H1 (cell line): ENCODE results near the gene DNAJC17. TPM values are rescaled to one million over a fixed set of nuclear protein-coding genes. Genes with fewer than 3 reads are reported as not detected.

Experiments used
- CTCF ChIA-PET: fragments of 300-600 bp; sonication (Branson Sonifier 250); formaldehyde crosslinking; loops from one replicate; lab custom pipeline; 2021; ENCODE audit not compliant: partially characterized antibody; lab: Charles Lee
- POLR2A ChIA-PET: fragments of 300-600 bp; sonication (Branson Sonifier 250); formaldehyde crosslinking; loops from one replicate; lab custom pipeline; 2021; ENCODE audit warnings: inconsistent platforms; ENCODE audit not compliant: partially characterized antibody; lab: Charles Lee
- DNase-seq, 2 experiments: peaks; one replicate each; pipeline versions ENCODE4 v3.0.0 to v3.0.0-alpha.2; 2010 to 2022; ENCODE audit warnings: low spot score in 2 of 2, low read depth in 1 of 2, mixed read lengths in 1 of 2
- FAIRE-seq: peaks from 2 replicates; lab custom pipeline; 2011; peaks lifted over from hg19 to GRCh38; lab: Jason Lieb, UNC
- H2AFZ ChIP-seq: 2 replicates; pipeline ENCODE4 v1.8.1; 2012; ENCODE audit warnings: low read length, inconsistent platforms
- H2AK5ac ChIP-seq: 2 replicates; pipeline ENCODE4 v1.6.1; 2013; ENCODE audit warnings: low read depth, low read length
- H2BK120ac ChIP-seq: replicated peaks from 2 replicates; pipeline ENCODE3; 2013; ENCODE audit warnings: low read depth, low read length, inconsistent platforms
- H2BK12ac ChIP-seq: 2 replicates; pipeline ENCODE4 v1.6.1; 2013; ENCODE audit warnings: low read depth, low read length
- H2BK15ac ChIP-seq: 2 replicates; pipeline ENCODE4 v1.6.1; 2013; ENCODE audit warnings: low read length
- H2BK20ac ChIP-seq: 2 replicates; pipeline ENCODE4 v1.6.1; 2013; ENCODE audit warnings: low read length
- H2BK5ac ChIP-seq: 2 replicates; pipeline ENCODE4 v1.6.1; 2013; ENCODE audit warnings: low read depth, low read length
- H3K14ac ChIP-seq: 2 replicates; pipeline ENCODE4 v1.6.1; 2013; ENCODE audit warnings: inconsistent platforms; ENCODE audit not compliant: insufficient read length
- H3K18ac ChIP-seq: 2 replicates; pipeline ENCODE4 v1.6.1; 2013; ENCODE audit warnings: low read length; ENCODE audit errors: extremely low read depth
- H3K23ac ChIP-seq: 2 replicates; pipeline ENCODE4 v1.6.1; 2013; ENCODE audit warnings: inconsistent platforms; ENCODE audit not compliant: insufficient read length
- H3K23me2 ChIP-seq: 2 replicates; pipeline ENCODE4 v1.6.1; 2013; ENCODE audit warnings: low read depth, low read length
- H3K27ac ChIP-seq: 2 replicates; pipeline ENCODE4 v1.6.1; 2011; ENCODE audit warnings: low read depth, low read length, inconsistent platforms
- H3K27me3 ChIP-seq, 4 experiments: replicated peaks in 1 of 4; 1 replicate in 1 of 4; 2 replicates in 3 of 4; pipeline versions ENCODE4 v1.6.1 to v1.8.1; 2011 to 2013; ENCODE audit warnings: low read length in 3 of 4, mild to moderate bottlenecking in 3 of 4, inconsistent platforms in 2 of 4, mixed read lengths in 2 of 4, moderate library complexity in 1 of 4; ENCODE audit not compliant: control insufficient read depth in 3 of 4, insufficient read depth in 3 of 4; ENCODE audit errors: extremely low read depth in 1 of 4
- H3K36me3 ChIP-seq, 4 experiments: 2 replicates each; pipeline versions ENCODE4 v1.6.1 to v1.8.1; 2011 to 2013; ENCODE audit warnings: mild to moderate bottlenecking in 4 of 4, low read length in 3 of 4, moderate library complexity in 2 of 4, control low read depth in 1 of 4, inconsistent platforms in 1 of 4; ENCODE audit not compliant: insufficient read depth in 4 of 4, control insufficient read depth in 2 of 4
- H3K4ac ChIP-seq: replicated peaks from 2 replicates; pipeline ENCODE3; 2013; ENCODE audit warnings: low read length, low read depth, mixed read lengths, inconsistent platforms; ENCODE audit not compliant: insufficient read length
- H3K4me1 ChIP-seq, 4 experiments: replicated peaks in 1 of 4; 1 replicate in 1 of 4; 2 replicates in 3 of 4; pipeline versions ENCODE4 v1.6.1 to v1.8.1; 2011 to 2013; ENCODE audit warnings: low read length in 3 of 4, inconsistent platforms in 2 of 4, mixed read lengths in 1 of 4; ENCODE audit not compliant: insufficient read depth in 4 of 4, control insufficient read depth in 3 of 4
- H3K4me2 ChIP-seq, 2 experiments: 2 replicates each; pipeline versions ENCODE4 v1.6.1 to v1.8.1; 2011 to 2013; ENCODE audit warnings: low read depth in 2 of 2, low read length in 2 of 2, control low read depth in 1 of 2, inconsistent platforms in 1 of 2, mild to moderate bottlenecking in 1 of 2; ENCODE audit not compliant: insufficient read depth in 1 of 2
- H3K4me3 ChIP-seq, 4 experiments: fragments of 200-600, 300-600 bp in 1 of 4; sonication (generic), shearing (Covaris generic), sonication (Bioruptor Twin) in 1 of 4; 2 replicates each; pipeline versions ENCODE4 v1.5.1 to v1.8.1; 2011 to 2016; ENCODE audit warnings: low read length in 4 of 4, low read depth in 3 of 4, control low read depth in 2 of 4, inconsistent platforms in 2 of 4, mild to moderate bottlenecking in 2 of 4, mixed read lengths in 1 of 4, moderate library complexity in 1 of 4; ENCODE audit not compliant: insufficient read depth in 2 of 4; ENCODE audit errors: extremely low read depth in 1 of 4
- H3K56ac ChIP-seq: replicated peaks from 2 replicates; pipeline ENCODE3; 2013; ENCODE audit warnings: low read depth, mild to moderate bottlenecking, mixed read lengths, low read length, inconsistent platforms; ENCODE audit not compliant: insufficient read length
- H3K79me1 ChIP-seq: 2 replicates; pipeline ENCODE4 v1.6.1; 2013; ENCODE audit warnings: low read depth, low read length, control low read depth
- H3K79me2 ChIP-seq, 2 experiments: 2 replicates each; pipeline versions ENCODE4 v1.6.1 to v1.8.1; 2012 to 2013; ENCODE audit warnings: low read length in 2 of 2, mild to moderate bottlenecking in 2 of 2, inconsistent platforms in 1 of 2; ENCODE audit not compliant: insufficient read depth in 2 of 2, control insufficient read depth in 1 of 2
- H3K9ac ChIP-seq, 4 experiments: replicated peaks in 1 of 4; 1 replicate in 1 of 4; 2 replicates in 3 of 4; pipeline versions ENCODE4 v1.6.1 to v1.8.1; 2011 to 2013; ENCODE audit warnings: low read depth in 3 of 4, low read length in 3 of 4, control low read depth in 2 of 4, mild to moderate bottlenecking in 2 of 4, moderate library complexity in 2 of 4, inconsistent platforms in 1 of 4; ENCODE audit errors: extremely low read depth in 1 of 4
- H3K9me3 ChIP-seq, 2 experiments: 2 replicates each; pipeline versions ENCODE4 v1.6.1 to v1.8.1; 2012 to 2013; ENCODE audit warnings: mild to moderate bottlenecking in 2 of 2, moderate library complexity in 2 of 2, control low read depth in 1 of 2, inconsistent platforms in 1 of 2, low read depth in 1 of 2, low read length in 1 of 2, mixed read lengths in 1 of 2; ENCODE audit not compliant: insufficient read depth in 2 of 2
- H4K20me1 ChIP-seq, 2 experiments: replicated peaks in 1 of 2; 2 replicates each; pipeline versions ENCODE3 to v1.8.1; 2011 to 2013; ENCODE audit warnings: inconsistent platforms in 2 of 2, low read length in 2 of 2, mild to moderate bottlenecking in 1 of 2; ENCODE audit not compliant: insufficient read depth in 2 of 2, control insufficient read depth in 1 of 2
- H4K5ac ChIP-seq: 2 replicates; pipeline ENCODE4 v1.6.1; 2013; ENCODE audit warnings: low read length, low read depth, mixed read lengths, inconsistent platforms; ENCODE audit not compliant: insufficient read length
- H4K8ac ChIP-seq: 2 replicates; pipeline ENCODE4 v1.8.0; 2013; ENCODE audit warnings: mild to moderate bottlenecking, moderate library complexity, low read length, inconsistent platforms; ENCODE audit not compliant: insufficient read depth; ENCODE audit errors: extremely low read depth
- H4K91ac ChIP-seq: replicated peaks from 2 replicates; pipeline ENCODE3; 2013; ENCODE audit warnings: low read length, mixed read lengths, inconsistent platforms; ENCODE audit not compliant: insufficient read length
- POLR2AphosphoS5 ChIP-seq: IDR thresholded peaks from 2 replicates; pipeline ENCODE4 v1.6.1; 2011; ENCODE audit warnings: low read depth, low read length
- SP1 ChIP-seq: IDR thresholded peaks from 2 replicates; pipeline ENCODE4 v1.6.1; 2011; ENCODE audit warnings: low read depth, low read length
- TCF12 ChIP-seq: IDR thresholded peaks from 2 replicates; pipeline ENCODE4 v1.6.1; 2011; ENCODE audit warnings: low read depth, mild to moderate bottlenecking, low read length
- YY1 ChIP-seq: IDR thresholded peaks from 2 replicates; pipeline ENCODE4 v1.6.1; 2011; ENCODE audit warnings: low read depth, mild to moderate bottlenecking, low read length
- WGBS, 2 experiments: shearing (Covaris generic) in 1 of 2; methylation state at CpG; one replicate each; pipeline versions ENCODE4 v1.1.6 to v1.1.7; 2013 to 2015; ENCODE audit warnings: low lambda C conversion rate in 2 of 2, mixed read lengths in 2 of 2, inconsistent platforms in 1 of 2, low coverage in 1 of 2, missing lambda C conversion rate in 1 of 2; ENCODE audit not compliant: insufficient replicate concordance in 2 of 2, insufficient coverage in 1 of 2, insufficient read length in 1 of 2; ENCODE audit errors: extremely low coverage in 1 of 2, missing lambda C conversion rate in 1 of 2; 5-methylcytosine and 5-hydroxymethylcytosine counted together
- polyA plus RNA-seq, 7 experiments: library from polyadenylated mRNA; depleted of rRNA in 3 of 7; stranded (reverse) in 5 of 7; unstranded in 2 of 7; fragments of >200 nt in 5 of 7; fragments of 200-250 nt in 2 of 7; gene quantifications; 1 replicate in 5 of 7; 2 replicates in 1 of 7; 4 replicates in 1 of 7; pipeline versions ENCODE4 v1.2.1 to v1.2.3, GENCODE V29; 2011 to 2013; ENCODE audit warnings: missing spikeins in 2 of 7, mixed read lengths in 2 of 7
- total RNA-seq: library from RNA; stranded (reverse); fragmentation: NEBNext Ultra II Directional; extraction: Animal tissue kit (Norgen Biotek cat#: 25700); gene quantifications from 2 replicates; pipeline ENCODE4 v1.2.1, GENCODE V29; 2021

The DNAJC17 gene
- total and polyA plus RNA-seq, 2 of the 8 experiments (the other 6 are each of a cell fraction or from before 2014, with no cell fraction given): 39.5 to 45.4 TPM

DNA sequence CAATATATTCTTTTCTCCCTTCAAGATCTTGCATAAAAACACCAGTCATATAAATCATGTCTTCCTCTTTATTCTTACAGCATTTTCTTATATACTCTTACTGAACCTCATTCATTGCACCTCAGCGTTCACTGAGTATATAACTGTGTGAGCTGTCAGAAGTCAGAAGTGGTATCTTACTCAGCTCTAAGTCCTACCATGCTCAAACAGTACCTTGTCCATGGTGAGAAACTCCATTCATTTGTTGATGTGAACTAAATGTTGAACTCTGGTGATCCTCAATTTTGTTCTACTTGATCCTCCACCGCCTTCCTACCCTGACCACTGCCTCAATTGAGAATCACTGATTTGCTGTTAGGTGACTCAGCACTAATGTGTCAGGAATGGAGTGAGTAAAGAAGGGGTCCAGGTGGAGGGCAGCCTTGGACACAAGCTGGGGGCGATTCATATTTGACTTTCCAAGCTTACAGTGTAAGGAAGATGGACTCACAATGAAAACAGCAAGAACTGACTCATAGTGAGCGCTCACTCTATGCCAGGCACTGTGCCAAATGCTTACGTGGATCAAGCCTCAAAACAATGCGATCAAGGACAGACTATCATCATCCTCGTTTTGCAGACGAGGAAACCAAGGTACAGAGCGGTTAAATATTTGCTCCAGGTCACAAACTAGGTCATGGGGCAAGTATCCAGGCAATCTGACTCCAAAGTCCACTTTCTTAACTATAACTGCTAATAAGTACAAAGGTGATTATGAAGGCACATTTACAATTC lies 13.9 kb downstream of the DNAJC17 start:
- Histone ChIP-seq H3K56ac (no peak overlapping the region), H4K91ac (peak overlapping the region; percentile 68), H3K4ac (no peak overlapping the region), H3K4me2 (no peak overlapping the region), H3K9ac (no peak overlapping the region; a peak in 1 of 7 replicates), H2BK12ac (no peak overlapping the region), H3K4me1 (peaks cover 4 to 13% (median 8%) of the 10 kb centered on the region in 4 experiments), H2BK120ac (no peak overlapping the region), H3K79me2 (peaks cover 0 to 14% of the 10 kb centered on the region in 2 experiments; a peak in 2 of 4 replicates), H3K4me3 (no peak overlapping the region), H2BK15ac (0 out of 2 replicates have a peak overlapping the region, but pooled peaks have one; percentile 22), H4K20me1 (peaks cover 2 to 3% of the 10 kb centered on the region in 2 experiments), H3K27me3 (no peaks in the 10 kb centered on the region), H3K23ac (no peak overlapping the region), H3K14ac (no peak overlapping the region), H2BK20ac (peak overlapping the region; percentile 24; the same call in 1 of the 2 replicates), H2AFZ (no peak overlapping the region), H3K36me3 (no peaks in the 10 kb centered on the region; a peak in 1 of 8 replicates), H3K27ac (no peak overlapping the region)
- 86% methylated on average over 9 of the region's 9 CpGs; no CpG with 5 or more reads in 1 of the 2 experiments for WGBS, 2 experiments
- no peak for FAIRE-seq
- ChIA-PET CTCF (interaction anchor here (1.8 to 2.2 kb wide), 5 partner anchors 9 to 101 kb away, joined by 5 to 8 read pairs (median 7); partner anchors contain the start of gene VPS18), POLR2A (interaction anchor here (0.8 kb wide), 1 partner anchor 13 kb away, joined by 4 read pairs; no protein-coding TSS in a partner anchor)
- TF ChIP-seq TCF12 (no peak), POLR2AphosphoS5 (no peak), YY1 (no peak), SP1 (no peak)
- TF ChIP-seq, all 59 proteins: peak for 0
- H3K9me3 ChIP-seq: no peaks in the 10 kb centered on the region
- H3K18ac ChIP-seq: no peak overlapping the region
- no peak overlapping the region for H4K8ac ChIP-seq
- no peaks in the 10 kb centered on the region; the same call in 1 of the 2 replicates for H3K23me2 ChIP-seq
- DNase-seq: no peak
- 0 out of 2 replicates have a peak overlapping the region, but pooled peaks have one; percentile 4 for H2BK5ac ChIP-seq
- peaks cover 4% of the 10 kb centered on the region for H3K79me1 ChIP-seq
- H4K5ac ChIP-seq: no peak overlapping the region
- no peak overlapping the region for H2AK5ac ChIP-seq
